ENCODE measurements around the gene C1QTNF12.
"Not testable (repeated sequence)": the region's sequence is repeated elsewhere in the genome, so short reads cannot be mapped to it uniquely, and the experiment has no call there.

C1QTNF12 gene

GRCh38 chr1:1196431-1197187, 49.9 kb downstream of the C1QTNF12 start:
- DNase-seq, result no peak

GRCh38 chr1:1195726-1196125, 50.8 kb downstream of the C1QTNF12 start:
- not testable (repeated sequence) for DNase-seq

GRCh38 chr1:1194723-1195122, 51.8 kb downstream of the C1QTNF12 start:
- no peak for DNase-seq
